GM12878 (cell line): ENCODE results near the gene SLC5A1. TPM values are rescaled to one million over a fixed set of nuclear protein-coding genes. Genes with fewer than 3 reads are reported as not detected.

ENCODE experiments used
- ATAC-seq: fragments of 200-7000 bp; cut with Tn5 transposase; 3 replicates; pipeline ENCODE4 v1.9.1; 2020; ENCODE audit warnings: mild to moderate bottlenecking, moderate library complexity
- BruUV-seq: library from RNA; stranded (reverse); fragments of 400-500 nt; replicated peaks from 2 replicates; lab custom pipeline; 2021; lab: Mats Ljungman, UMichigan
- CTCF ChIA-PET: fragments of 300-600 bp; sonication (Branson Sonifier 250); formaldehyde crosslinking; extraction: SDS; loops from one replicate; lab custom pipeline; 2021; ENCODE audit warnings: inconsistent platforms; lab: Yijun Ruan, JAX
- POLR2A ChIA-PET: fragments of 350-600 bp; formaldehyde crosslinking; extraction: SDS; loops from one replicate; lab custom pipeline; 2021; ENCODE audit warnings: inconsistent platforms; lab: Charles Lee
- RAD21 ChIA-PET: fragments of 300-600 bp; sonication (Branson Sonifier 250); formaldehyde crosslinking; loops from one replicate; lab custom pipeline; 2023; ENCODE audit warnings: antibody characterized with exemption; ENCODE audit not compliant: unreplicated experiment; lab: Charles Lee
- SMC1A ChIA-PET: fragments of 300-600 bp; sonication (Branson Sonifier 250); formaldehyde crosslinking; loops from one replicate; lab custom pipeline; 2023; ENCODE audit not compliant: unreplicated experiment, uncharacterized antibody; lab: Charles Lee
- DNase-seq: peaks from one replicate; pipeline ENCODE4 v3.0.0-alpha.2; 2011; ENCODE audit warnings: low read depth, low spot score
- FAIRE-seq: peaks from 3 replicates; lab custom pipeline; 2011; peaks lifted over from hg19 to GRCh38; lab: Jason Lieb, UNC
- H2AFZ ChIP-seq: 2 replicates; pipeline ENCODE4 v1.6.0; 2011; ENCODE audit warnings: low read depth, low read length, control low read depth; ENCODE audit not compliant: control insufficient read depth
- H3K27ac ChIP-seq: 2 replicates; pipeline ENCODE4 v1.5.1; 2011; ENCODE audit warnings: control low read depth; ENCODE audit not compliant: control insufficient read depth, insufficient read depth
- H3K27me3 ChIP-seq, 2 experiments: replicated peaks in 1 of 2; 2 replicates each; pipeline versions ENCODE4 v1.6.0 to v1.6.1; 2011; ENCODE audit warnings: low read length in 1 of 2; ENCODE audit not compliant: control insufficient read depth in 2 of 2, insufficient read depth in 2 of 2
- H3K36me3 ChIP-seq, 2 experiments: 2 replicates each; pipeline ENCODE4 v1.5.1; 2011; ENCODE audit warnings: low read length in 1 of 2; ENCODE audit not compliant: control insufficient read depth in 2 of 2, insufficient read depth in 2 of 2
- H3K4me1 ChIP-seq: 2 replicates; pipeline ENCODE4 v1.6.1; 2011; ENCODE audit warnings: mild to moderate bottlenecking, low read length, moderate library complexity, mixed read lengths; ENCODE audit not compliant: control insufficient read depth, insufficient read depth
- H3K4me2 ChIP-seq: 2 replicates; pipeline ENCODE4 v1.6.0; 2011; ENCODE audit warnings: control low read depth; ENCODE audit not compliant: control insufficient read depth, insufficient read depth
- H3K4me3 ChIP-seq: fragments of 200-600 bp; sonication (generic); 2 replicates; pipeline ENCODE4 v1.5.1; 2016
- H3K79me2 ChIP-seq: 2 replicates; pipeline ENCODE4 v1.6.0; 2011; ENCODE audit warnings: low read length; ENCODE audit not compliant: control insufficient read depth, insufficient read depth
- H3K9ac ChIP-seq: 2 replicates; pipeline ENCODE4 v1.8.0; 2011; ENCODE audit warnings: low read length, control low read depth, mixed read lengths; ENCODE audit not compliant: control insufficient read depth, insufficient read depth
- H3K9me3 ChIP-seq: replicated peaks from 3 replicates; pipeline ENCODE4 v1.5.1; 2011; ENCODE audit warnings: mild to moderate bottlenecking, low read length; ENCODE audit not compliant: control insufficient read depth, insufficient read depth
- H4K20me1 ChIP-seq: 2 replicates; pipeline ENCODE4 v1.6.0; 2011; ENCODE audit not compliant: control insufficient read depth, insufficient read depth
- NBN ChIP-seq: fragments of 450-650 bp; IDR thresholded peaks from 2 replicates; pipeline ENCODE4 v1.6.1; 2016
- SREBF1 ChIP-seq: IDR thresholded peaks from 2 replicates; pipeline ENCODE4 v1.6.1; 2012; ENCODE audit warnings: mild to moderate bottlenecking, low read length
- WGBS: methylation state at CpG from one replicate; pipeline ENCODE4 v1.1.6; 2016; ENCODE audit warnings: low lambda C conversion rate; ENCODE audit not compliant: insufficient replicate concordance, insufficient coverage; ENCODE audit errors: missing lambda C conversion rate; 5-methylcytosine and 5-hydroxymethylcytosine counted together
- in situ Hi-C: fragments of 300-500 bp; cut with MboI; formaldehyde crosslinking; loops from 9 replicates; pipeline ENCODE4 v1.14.3; 2018; ENCODE audit warnings: mixed read lengths
- intact Hi-C: fragments of 100-400 bp; cut with micrococcal nuclease; formaldehyde crosslinking; loops from one replicate; pipeline ENCODE4 v1.14.2; 2022; ENCODE audit not compliant: unreplicated experiment
- polyA plus RNA-seq, 11 experiments: library from polyadenylated mRNA; depleted of rRNA in 4 of 11; unstranded in 6 of 11; stranded (reverse) in 5 of 11; fragments of >200 nt; fragmentation: Nextera tagmentation in 4 of 11; fragmentation: Illumina TruSeq in 1 of 11; extraction: Ambion mirVana in 4 of 11; extraction: Trizol in 1 of 11; gene quantifications; 1 replicate in 1 of 11; 2 replicates in 10 of 11; pipeline versions ENCODE4 v1.2.1 to v1.2.3, GENCODE V29; 2011 to 2016; ENCODE audit warnings: inconsistent platforms in 2 of 11, missing spikeins in 2 of 11, low read depth in 1 of 11
- total RNA-seq, 4 experiments: library from RNA; depleted of rRNA in 3 of 4; stranded (reverse); fragments of >200 nt in 3 of 4; fragmentation: Illumina TruSeq in 1 of 4; extraction: Trizol in 1 of 4; gene quantifications; 2 replicates each; pipeline versions ENCODE4 v1.2.1 to v1.2.3, GENCODE V29; 2013 to 2021
- TF ChIP-seq, protein P1 (sequence below), 3 experiments: IDR thresholded peaks in 2 of 3; conservative IDR thresholded peaks in 1 of 3; 2 replicates each; pipeline ENCODE4 v1.5.1; 2011; ENCODE audit warnings: low read depth in 3 of 3, low read length in 3 of 3, mild to moderate bottlenecking in 3 of 3, control low read depth in 2 of 3, moderate library complexity in 2 of 3, inconsistent platforms in 1 of 3, mixed read lengths in 1 of 3; ENCODE audit not compliant: control insufficient read depth in 2 of 3, insufficient read depth in 1 of 3; ENCODE audit errors: extremely low read depth in 1 of 3
- TF ChIP-seq, protein P2 (sequence below): fragments of 150-350 bp; IDR thresholded peaks from 2 replicates; pipeline ENCODE4 v1.6.1; 2016; ENCODE audit warnings: low read depth, low read length

SLC5A1 gene
- total and polyA plus RNA-seq, 10 of the 15 experiments (the other 5 are each of a cell fraction or from before 2014, with no cell fraction given), result 0.01 TPM; not detected in 9

DNA sequence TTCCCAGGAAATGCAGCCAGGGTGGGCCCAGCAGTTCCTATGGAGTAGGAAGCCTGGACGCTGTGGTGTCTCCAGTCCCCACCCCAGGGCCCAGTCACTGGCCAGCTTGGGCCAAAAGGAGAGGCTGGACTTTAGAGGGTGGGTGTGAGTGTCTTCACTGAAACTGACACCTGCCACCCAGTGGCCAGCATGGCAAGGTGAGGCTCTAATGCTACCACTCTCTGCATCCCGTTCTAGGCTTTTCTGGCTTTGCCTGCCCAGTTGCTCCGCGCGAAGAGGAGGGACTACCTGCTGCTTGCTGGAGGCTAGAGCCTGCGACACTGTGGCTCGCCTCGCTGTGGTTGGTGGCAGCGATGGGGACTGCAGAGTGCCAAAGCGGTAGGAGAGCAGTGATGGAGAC is 80.6 kb downstream of the SLC5A1 start:
- Histone ChIP-seq H3K27me3 (no peaks in the 10 kb centered on the region), H3K4me2 (no peak overlapping the region), H3K4me1 (no peaks in the 10 kb centered on the region), H3K9ac (no peak overlapping the region), H3K36me3 (no peaks in the 10 kb centered on the region), H2AFZ (no peak overlapping the region), H4K20me1 (no peaks in the 10 kb centered on the region), H3K9me3 (no peaks in the 10 kb centered on the region), H3K27ac (no peak overlapping the region), H3K4me3 (no peak overlapping the region), H3K79me2 (no peaks in the 10 kb centered on the region)
- RAD21 ChIA-PET, result no interaction called here
- POLR2A ChIA-PET, result no interaction called here
- no peak for DNase-seq
- no TSS peak for BruUV-seq
- FAIRE-seq, result no peak
- in situ Hi-C loops, result no loop called here
- ATAC-seq, result peak; percentile 42; the same call in 1 of the 3 replicates
- TF ChIP-seq, protein P1, sequence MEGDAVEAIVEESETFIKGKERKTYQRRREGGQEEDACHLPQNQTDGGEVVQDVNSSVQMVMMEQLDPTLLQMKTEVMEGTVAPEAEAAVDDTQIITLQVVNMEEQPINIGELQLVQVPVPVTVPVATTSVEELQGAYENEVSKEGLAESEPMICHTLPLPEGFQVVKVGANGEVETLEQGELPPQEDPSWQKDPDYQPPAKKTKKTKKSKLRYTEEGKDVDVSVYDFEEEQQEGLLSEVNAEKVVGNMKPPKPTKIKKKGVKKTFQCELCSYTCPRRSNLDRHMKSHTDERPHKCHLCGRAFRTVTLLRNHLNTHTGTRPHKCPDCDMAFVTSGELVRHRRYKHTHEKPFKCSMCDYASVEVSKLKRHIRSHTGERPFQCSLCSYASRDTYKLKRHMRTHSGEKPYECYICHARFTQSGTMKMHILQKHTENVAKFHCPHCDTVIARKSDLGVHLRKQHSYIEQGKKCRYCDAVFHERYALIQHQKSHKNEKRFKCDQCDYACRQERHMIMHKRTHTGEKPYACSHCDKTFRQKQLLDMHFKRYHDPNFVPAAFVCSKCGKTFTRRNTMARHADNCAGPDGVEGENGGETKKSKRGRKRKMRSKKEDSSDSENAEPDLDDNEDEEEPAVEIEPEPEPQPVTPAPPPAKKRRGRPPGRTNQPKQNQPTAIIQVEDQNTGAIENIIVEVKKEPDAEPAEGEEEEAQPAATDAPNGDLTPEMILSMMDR (IDR thresholded peaks at IDR 0.05 in 2 of 3, conservative IDR thresholded peaks at IDR 0.05 in 1 of 3; ENCODE audit: control insufficient read depth in 2 of 3, extremely low read depth in 1 of 3, insufficient read depth in 1 of 3, low read depth in 3 of 3, low read length in 3 of 3), result peak in 2 of 3 experiments; percentile 15 to 34; a peak in 2 of 6 replicates
- TF ChIP-seq, protein P2, sequence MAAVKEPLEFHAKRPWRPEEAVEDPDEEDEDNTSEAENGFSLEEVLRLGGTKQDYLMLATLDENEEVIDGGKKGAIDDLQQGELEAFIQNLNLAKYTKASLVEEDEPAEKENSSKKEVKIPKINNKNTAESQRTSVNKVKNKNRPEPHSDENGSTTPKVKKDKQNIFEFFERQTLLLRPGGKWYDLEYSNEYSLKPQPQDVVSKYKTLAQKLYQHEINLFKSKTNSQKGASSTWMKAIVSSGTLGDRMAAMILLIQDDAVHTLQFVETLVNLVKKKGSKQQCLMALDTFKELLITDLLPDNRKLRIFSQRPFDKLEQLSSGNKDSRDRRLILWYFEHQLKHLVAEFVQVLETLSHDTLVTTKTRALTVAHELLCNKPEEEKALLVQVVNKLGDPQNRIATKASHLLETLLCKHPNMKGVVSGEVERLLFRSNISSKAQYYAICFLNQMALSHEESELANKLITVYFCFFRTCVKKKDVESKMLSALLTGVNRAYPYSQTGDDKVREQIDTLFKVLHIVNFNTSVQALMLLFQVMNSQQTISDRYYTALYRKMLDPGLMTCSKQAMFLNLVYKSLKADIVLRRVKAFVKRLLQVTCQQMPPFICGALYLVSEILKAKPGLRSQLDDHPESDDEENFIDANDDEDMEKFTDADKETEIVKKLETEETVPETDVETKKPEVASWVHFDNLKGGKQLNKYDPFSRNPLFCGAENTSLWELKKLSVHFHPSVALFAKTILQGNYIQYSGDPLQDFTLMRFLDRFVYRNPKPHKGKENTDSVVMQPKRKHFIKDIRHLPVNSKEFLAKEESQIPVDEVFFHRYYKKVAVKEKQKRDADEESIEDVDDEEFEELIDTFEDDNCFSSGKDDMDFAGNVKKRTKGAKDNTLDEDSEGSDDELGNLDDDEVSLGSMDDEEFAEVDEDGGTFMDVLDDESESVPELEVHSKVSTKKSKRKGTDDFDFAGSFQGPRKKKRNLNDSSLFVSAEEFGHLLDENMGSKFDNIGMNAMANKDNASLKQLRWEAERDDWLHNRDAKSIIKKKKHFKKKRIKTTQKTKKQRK, result no peak
- TF ChIP-seq SREBF1, result no peak
- TF ChIP-seq NBN, result no peak
- SMC1A ChIA-PET, result no interaction called here
- 64% methylated on average over 10 of the region's 10 CpGs for WGBS
- intact Hi-C loops, result no loop called here
- CTCF ChIA-PET, result no interaction called here
